ENCODE data around the gene CNTNAP5.

CNTNAP5 gene

DNA sequence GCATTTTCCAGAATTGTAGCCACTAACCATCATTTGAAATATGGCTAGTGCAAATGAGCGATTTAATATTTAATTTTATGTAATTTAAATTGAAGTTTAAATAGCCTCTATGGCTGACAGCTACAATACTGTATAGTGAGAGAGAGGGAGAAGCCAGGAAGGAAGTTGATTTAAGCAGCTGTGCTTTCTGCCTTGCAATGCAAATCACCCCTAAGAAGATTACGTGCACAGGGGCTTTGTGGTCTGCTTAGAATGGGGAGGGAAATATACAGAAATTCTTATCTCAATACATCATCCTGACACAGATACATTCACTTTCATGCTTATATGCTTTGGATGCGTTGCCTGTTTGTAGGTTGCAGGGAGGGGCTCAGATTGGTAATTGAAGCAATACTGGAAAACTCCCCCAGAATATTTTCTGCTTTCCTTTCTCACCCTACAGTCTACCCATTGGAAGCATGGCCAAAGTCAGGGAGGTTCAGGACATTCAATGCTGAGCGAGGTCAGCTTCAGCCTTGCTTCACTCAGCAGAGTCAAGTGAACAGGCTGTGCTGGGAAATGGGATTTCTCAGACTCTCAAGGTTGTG lies 674.0 kb downstream of the CNTNAP5 start:
- DNase-seq (ENCODE audit: low read depth): no peak

DNA sequence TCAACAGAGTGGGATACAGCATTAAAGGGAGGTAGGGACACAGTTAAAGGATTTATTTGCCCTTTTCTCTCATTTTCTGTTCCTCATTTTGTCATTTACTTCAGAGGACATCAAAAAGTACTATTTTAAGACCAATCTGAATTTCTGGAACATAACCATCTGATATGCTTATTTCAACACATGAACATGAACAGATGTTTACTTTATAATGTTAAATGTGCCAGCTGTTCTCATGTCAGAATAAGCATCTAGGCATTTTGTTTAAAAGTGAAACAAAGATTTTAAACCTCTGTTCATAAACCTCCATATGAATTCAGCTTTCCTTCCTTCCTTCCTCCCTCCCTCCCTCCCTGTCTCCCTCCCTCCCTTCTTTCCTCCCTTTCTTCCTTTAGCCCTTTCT lies 677.7 kb downstream of the CNTNAP5 start:
- no peak for DNase-seq (ENCODE audit: low read depth)

DNA sequence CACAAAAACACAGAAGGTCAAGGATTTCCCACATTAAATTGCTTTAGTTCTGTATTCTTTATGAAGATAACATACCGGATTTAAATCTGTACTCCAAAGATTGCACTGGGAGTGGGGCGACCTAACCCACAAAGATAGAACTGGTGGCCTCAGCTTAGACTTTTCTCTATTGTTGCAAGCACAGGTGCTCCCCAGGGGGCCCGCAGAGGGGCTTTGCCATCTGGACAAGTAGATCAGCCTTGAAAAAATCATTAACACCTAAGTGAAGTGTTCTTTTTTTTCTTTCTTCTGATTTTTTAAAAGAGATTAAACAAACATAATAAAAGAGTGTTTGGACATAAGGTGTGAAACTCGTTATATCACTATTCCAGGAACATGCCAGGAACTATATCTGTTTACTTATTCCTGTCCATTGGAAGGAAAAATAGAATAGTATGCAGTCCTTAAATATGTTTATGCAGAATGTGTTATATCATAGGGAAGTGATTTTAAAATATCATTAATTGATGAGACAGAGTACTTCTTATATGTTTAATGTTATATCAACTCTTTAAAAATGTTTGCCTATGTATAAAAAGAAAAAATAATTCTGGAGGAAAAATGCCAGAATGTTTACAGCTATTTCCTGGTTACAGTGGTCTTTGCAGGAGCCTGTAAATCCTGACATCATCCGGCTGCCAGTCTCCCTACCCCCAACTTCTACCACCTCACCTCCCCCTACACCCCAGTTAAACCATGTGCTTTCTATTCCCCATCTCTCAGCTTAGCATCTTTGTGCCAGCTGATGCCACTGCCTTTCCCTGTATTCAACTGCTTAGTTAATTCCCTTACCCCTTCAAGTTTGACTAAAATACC lies 679.2 kb downstream of the CNTNAP5 start:
- DNase-seq (ENCODE audit: low read depth): no peak

DNA sequence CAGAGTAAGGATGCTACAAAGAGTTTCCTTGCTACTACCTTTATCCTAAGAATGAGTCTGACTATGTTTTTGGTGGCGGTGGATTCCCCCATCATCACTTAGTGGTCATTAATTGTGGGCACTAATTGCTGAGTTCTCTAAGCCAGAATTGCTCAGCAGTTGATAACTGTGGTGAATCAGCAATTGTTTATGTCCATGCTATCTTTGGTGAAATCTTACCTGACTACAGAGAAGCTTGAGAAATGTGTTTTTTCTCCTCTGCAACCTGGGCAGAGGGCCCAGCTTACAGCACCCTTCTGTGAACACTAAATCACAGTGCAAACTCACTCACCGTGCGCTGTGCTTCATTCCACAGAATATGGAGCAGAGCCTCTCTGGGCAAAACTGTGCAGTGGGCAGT lies 683.6 kb downstream of the CNTNAP5 start:
- DNase-seq (ENCODE audit: low read depth): no peak

DNA sequence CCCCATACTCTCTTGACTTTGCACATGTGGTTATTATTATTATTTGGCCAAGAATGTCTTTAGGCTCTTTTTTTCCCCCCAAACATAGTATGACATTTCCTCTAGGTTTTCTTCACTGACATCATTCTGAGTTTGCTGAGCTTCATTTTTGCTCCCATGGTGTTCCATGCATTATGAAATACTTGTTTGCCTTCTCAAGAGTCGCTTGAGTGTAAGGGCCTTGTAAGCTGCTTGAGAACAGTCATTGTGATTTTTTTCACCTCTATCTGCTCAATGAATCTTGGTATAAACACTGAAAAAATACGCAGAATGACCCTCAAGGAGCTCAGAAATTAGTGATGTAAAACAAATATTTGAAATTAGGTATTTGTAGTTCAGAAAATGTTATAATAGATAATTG lies 688.9 kb downstream of the CNTNAP5 start:
- no peak for DNase-seq (ENCODE audit: low read depth)

DNA sequence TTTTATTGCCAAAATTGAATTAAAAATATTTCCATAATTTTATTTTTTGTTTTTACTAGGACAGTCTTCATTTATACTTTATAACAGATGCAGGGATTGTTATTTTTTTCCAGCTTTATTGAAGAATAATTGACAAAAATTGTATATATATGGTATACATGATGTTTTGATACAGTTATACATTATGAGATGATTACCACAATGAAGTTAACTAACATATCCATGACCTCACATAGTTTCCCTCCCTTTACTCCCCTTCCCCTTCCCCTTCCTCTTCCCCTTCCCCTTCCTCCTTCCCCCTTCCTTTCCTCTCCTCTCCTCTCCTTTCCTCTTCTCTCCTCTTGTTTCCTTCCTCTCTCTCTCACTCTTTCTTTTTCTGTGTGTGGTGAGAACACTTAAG lies 700.1 kb downstream of the CNTNAP5 start:
- no peak for DNase-seq (ENCODE audit: low read depth)

DNA sequence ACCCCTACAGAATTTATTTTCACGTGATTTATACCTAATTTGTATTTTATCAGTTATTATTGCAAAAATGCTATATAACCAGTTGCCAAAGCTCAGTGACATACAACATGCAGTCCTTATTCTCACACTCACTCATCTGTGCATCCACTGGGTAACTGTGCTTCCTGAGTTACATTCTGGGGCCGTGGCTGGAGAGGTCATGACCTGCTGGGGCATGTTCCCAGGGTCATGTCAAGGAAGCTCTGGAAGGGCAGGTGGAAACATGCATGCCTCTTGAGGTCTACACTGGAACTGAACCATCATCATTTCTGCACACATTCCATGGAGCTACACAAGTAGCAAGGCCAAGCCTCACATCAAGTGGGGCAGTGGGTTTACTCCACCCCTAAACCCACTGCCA lies 715.5 kb downstream of the CNTNAP5 start:
- no peak for DNase-seq (ENCODE audit: low read depth)

DNA sequence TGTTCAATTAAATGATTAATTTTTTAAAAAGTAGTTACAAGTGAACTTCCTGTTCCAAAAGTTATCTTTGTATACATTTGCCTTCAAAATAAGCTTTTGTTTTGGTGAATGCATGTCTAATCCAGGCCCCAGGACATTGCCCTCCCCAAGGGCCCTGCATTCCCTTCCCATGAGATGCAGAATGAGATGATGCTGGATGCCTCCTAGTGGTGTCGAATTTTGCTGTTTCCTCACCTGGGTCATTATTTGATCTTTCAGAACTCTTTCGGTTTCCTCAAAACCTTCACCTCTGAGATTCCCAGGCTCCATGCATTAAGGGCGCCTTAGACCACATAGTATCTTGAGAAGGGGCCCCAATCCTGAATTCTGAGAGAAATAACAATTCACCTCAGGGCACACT lies 728.8 kb downstream of the CNTNAP5 start:
- no peak for DNase-seq (ENCODE audit: low read depth)

DNA sequence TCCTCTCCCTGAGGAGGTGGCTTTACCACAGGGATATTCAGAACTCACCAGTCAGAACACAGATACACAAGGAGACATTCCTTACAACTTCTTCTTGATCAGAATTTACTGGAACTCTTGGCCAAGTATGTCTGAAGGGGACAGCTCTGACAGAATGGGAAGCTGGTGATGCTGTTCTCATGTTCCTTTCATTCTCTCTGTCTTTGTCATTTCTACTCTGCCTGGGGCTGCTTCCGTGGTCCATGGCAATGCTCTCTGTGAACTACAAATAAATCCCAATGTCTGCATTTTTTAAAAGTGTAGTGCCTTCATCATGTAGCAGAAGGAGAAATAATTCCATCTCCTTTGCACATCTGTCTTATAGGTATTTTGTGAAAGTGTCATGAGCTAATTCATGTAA lies 730.3 kb downstream of the CNTNAP5 start:
- no peak for DNase-seq (ENCODE audit: low read depth)

DNA sequence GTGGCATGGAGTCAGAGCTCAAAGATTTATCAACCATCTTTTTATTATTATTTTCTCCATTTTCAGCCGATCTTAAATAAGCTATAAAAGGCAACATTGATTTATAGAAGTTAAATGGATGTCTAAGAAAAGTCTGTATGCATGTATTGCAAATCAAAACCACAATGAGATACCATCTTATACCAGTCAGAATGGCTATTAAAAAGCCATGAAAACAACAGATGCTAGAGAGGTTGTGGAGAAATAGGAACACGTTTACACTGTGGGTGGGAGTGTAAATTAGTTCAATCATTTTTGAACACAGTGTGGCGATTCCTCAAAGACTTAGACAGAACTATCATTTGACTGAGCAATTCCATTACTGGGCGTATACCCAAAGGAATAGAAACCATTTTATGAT lies 731.0 kb downstream of the CNTNAP5 start:
- no peak for DNase-seq (ENCODE audit: low read depth)

DNA sequence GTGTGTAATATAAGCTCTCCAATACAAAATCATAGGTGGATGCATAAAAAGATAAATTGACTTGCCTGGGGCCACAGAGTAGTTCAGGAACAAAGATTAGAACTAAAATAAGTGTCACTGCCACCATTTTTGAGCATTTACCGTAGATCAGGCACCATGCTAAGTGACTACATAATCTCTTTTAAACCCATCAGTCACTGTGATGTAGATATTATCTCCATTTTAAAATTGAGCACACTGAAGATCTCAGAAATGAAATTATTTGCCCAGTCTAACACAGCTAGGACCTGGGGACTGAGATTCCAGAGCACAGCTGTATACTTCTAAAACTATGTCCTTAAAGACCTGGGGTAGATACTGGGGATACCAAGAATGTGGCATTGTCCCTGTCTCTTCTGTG lies 737.3 kb downstream of the CNTNAP5 start:
- no peak for DNase-seq (ENCODE audit: low read depth)

DNA sequence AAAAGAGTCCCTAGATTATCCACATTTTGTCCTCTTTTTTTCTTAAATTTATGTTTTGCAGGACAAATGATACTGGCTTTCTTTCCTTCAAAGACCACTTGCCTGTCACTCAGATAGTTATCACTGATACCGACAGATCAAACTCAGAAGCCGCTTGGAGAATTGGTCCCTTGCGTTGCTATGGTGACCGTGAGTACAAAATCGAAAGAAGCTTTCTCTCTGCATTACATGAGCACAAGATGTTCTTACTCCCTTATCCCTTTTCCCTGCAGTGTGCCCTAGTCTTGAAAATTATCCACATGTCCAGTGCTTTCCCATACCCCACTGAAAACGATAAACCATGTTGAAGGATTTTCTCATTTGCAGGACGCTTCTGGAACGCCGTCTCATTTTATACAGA lies 738.5 kb downstream of the CNTNAP5 start:
- no peak for DNase-seq (ENCODE audit: low read depth)

DNA sequence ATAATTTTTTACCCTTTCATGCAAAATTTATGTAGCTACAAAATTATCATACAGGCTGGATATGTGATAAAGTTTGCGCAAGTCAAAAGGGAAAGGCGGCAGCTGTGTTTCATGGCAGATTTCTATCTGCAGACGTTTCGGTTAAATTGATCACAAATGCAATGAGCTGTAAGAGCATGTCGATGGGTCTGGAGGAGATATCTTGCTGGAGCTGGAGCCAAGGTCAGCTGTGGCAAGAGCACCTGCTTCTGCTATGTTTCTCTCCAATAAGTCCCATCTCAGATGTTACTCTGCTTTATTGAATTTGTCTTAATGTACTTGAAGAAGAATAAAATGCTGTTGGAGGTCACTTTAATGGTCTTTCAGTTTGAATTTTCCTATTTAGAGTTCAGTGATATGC lies 749.7 kb downstream of the CNTNAP5 start:
- DNase-seq (ENCODE audit: low read depth): no peak

DNA sequence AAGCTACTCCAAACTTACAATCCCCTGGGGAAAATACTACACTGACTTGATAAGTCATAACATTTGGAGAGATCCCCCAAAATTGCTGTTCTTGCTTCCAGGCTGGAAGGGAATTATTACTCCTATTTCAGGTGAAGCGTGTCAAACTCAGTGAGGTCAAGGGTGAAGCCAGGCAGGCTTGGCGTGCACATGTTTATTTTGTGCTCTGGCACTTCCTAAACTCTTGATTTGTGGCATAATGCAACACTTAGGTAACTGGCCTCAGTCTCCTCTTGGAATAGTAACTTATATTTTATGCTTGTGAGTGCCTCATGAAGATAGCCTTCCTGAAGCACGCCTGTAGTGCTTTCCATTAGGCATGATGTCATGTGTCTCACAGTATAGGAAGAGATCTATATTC lies 751.2 kb downstream of the CNTNAP5 start:
- no peak for DNase-seq (ENCODE audit: low read depth)

DNA sequence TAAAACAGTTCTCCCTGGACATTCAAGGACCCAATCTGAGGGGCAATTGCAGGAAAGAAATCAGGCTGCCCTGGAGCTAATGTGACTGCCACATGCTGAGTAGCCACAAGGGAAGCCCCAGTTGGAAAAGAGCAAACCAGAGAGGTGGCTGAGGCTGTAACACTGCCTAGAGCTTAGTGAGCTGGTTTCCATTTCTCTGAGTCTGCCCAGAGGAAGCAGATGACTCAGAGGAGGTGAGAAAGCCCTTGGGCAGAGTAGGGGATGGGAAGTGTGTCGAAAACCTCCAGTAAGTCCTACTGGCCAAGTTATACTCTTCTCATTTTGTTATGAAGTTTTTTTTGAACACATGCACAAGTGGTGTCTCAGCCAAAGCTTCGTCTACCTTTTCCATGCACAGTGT lies 753.0 kb downstream of the CNTNAP5 start:
- DNase-seq (ENCODE audit: low read depth): no peak

DNA sequence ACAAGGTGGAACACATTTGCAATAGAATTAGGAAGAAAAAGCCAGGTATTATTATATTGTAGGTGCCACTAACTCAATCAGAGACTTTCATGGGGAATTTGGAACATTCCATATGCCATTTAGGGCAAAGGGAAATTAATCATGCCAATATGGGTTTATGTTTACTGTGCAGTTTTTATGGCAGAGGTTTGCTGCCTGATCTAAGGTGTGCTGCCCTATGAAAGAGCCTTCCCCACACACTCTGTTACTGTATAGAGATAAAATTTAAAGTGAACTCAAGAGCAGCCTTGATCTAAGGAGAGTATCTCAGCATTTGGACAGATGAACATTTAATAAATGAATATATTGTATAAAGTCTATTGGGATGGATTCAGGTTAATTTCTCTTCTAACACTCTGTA lies 771.6 kb downstream of the CNTNAP5 start:
- no peak for DNase-seq (ENCODE audit: low read depth)

DNA sequence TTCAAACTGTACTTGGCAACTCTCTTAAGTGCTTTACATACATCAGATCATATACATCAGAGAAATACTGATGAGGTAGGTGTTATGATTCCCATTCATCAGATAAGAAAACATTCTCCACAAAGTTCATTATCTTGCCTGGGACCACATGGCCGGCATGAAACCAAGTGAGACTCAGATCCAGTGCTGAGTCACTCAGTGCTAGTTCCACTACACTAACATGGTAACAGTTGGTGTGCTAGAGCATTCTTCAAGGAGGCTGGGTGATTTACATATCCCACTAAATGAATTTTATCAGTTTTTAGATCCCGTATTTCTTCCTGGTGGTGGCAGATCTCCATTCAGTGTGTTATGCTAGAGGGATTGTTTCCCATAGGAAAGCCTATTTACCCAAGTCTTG lies 772.0 kb downstream of the CNTNAP5 start:
- DNase-seq (ENCODE audit: low read depth): no peak

DNA sequence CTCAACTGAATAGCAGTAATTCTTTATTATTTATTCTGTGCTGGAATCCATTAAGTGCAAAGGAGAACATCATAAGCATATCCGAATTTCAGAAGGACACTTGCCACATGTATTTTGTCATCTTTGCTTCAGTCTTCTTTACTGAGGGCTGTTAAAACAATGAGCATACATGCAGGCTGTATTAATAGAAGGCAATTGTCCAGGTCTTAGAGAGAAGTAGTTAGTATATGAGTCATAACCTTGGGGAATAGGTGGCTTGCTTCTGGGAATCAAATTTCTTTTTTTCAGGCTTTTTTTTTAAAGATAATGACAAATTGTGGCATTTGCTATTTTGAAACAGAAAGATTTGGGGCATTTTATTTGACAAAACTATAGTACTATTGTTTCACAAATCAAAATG lies 773.5 kb downstream of the CNTNAP5 start:
- DNase-seq (ENCODE audit: low read depth): no peak

DNA sequence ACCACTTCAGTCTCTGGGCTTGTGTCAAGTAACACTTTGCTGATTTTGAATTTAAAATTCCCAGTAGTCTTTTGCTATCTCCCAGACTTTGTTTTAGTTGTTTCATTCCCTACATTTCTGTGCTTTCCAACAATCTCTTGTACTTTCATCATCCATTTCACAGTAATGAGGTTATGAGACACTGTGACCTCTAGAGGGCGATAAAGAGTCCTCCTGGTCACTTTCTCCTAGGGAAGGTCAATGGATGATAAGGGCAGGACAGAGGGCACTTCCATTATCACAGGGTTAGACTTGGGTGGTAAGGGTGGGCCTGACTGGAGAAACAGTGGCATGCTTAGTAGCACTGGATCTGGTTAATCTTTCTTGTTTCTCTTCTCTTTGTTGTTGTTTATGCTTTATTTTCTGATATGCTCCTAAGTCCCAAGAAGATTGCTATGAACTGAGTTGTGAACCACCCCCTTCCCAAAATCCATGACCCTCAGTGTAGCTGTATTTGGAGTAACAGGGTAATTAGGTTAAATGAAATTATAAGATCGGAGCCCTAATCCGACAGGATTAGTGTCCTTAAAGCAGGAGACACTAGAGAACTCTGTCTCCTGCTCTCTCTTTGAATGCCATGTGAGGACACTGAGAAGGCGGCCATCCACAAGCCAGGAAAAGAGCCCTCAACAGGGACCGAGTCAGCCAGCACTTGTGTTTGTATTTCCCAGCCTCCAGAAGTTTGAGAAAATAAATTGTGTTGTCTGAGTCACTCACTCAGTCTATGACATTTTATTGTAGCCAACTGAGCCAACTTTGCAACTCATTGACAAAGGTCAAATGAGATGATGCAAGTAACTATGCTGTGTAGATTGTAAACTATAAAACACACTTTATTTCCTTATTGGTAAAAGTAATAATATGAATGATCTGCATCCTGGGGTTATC lies 779.2 kb downstream of the CNTNAP5 start:
- DNase-seq (ENCODE audit: low read depth): peak; percentile 18

DNA sequence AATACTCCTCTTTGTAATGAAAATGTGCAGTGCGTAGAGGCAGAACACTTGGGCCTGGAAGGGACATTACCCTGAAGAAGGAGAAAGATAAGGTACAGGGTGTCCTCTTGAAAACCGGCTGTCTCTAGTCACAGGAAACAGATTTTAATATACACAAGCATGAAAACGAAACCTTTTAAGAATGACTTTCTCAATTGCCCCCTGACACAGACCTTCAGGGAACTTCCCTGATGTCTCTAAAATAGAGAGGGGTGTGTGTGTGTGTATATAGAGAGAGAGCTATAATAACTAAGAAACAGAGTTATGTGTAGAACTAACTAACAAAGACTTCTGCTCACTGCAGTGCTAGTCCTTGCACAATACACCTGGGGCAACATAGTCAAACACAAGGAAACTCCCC lies 780.0 kb downstream of the CNTNAP5 start:
- DNase-seq (ENCODE audit: low read depth): no peak

DNA sequence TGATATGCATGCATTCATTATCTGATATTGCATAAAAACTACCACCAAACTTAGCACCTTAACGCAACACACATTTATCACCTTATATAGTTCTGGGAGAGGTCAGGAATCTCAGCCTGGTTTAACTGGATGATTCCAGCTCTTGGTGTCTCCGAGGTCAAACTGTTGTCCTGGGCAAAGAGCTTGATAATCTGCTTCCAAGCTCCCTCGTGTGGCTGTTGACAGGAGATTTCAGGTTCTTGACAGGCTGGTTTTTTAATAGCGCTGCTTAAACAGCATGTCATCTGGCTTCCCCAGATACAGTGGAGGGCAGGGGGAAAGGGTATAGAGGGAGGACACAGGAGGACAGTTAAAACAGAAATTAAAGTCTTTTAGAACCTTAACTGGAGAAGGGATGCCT lies 785.0 kb downstream of the CNTNAP5 start:
- no peak for DNase-seq (ENCODE audit: low read depth)

DNA sequence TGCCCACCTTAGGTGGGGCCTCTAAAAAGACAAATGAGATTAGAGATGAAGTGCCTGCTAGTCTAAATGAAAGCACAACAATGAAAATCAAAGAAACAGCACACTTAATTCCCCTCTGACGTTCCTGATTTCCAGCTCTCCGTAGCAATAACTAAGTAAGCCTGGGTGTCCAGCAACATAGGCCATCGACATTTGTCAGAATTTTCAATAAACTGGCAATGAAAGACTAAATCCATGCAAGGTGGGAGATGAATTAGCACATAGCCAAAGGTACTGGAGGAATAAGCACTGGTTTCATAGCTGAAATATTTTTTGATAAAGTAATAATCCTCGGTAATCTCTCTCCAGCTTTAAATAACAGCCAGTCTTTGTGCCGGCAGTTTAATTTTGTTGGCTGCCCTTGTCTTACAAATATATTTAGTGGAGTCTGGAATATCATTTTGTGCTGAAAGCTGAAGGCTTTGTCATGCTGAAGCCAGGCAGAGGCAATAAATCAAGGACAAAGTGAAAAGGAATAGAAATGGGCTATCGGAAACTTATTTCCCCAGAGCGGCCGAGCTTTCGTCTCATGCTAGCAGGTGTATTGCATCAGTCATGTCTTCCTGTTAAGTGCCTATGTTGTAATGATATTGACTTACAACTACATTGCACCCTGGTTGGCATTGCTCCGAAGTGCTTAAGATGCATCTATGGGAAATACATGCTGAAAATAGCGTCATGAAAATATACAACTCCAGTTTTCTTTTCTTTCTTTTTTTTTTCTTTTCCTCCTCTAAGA lies 790.1 kb downstream of the CNTNAP5 start:
- no peak for DNase-seq (ENCODE audit: low read depth)
